T-helper 22 cell (primary cell): ENCODE measurements around the gene CSNK1A1.
"Not testable (repeated sequence)": the region's sequence is repeated elsewhere in the genome, so short reads cannot be mapped to it uniquely, and the experiment has no call there.

ENCODE experiments used
- DNase-seq: peaks from one replicate; pipeline ENCODE4 v3.0.0-alpha.2; 2020; ENCODE audit warnings: low read depth

Gene CSNK1A1

GRCh38 chr5:149572576-149573231, 21.5 kb upstream of the CSNK1A1 start:
- DNase-seq, result no peak

- DNase-seq, result no peak
These were observed 20.9 kb upstream of the CSNK1A1 start for GRCh38 chr5:149572170-149572569.

- no peak for DNase-seq
These were observed 16.0 kb upstream of the CSNK1A1 start for GRCh38 chr5:149567226-149567625.

- not testable (repeated sequence) for DNase-seq
These were observed 13.4 kb upstream of the CSNK1A1 start for GRCh38 chr5:149564542-149565140.

- DNase-seq, result no peak
These were observed 12.2 kb upstream of the CSNK1A1 start for GRCh38 chr5:149563466-149563865.

- DNase-seq, result no peak
These were observed 10.6 kb upstream of the CSNK1A1 start for GRCh38 chr5:149561848-149562247.

- no peak for DNase-seq
These were observed 8.5 kb upstream of the CSNK1A1 start for GRCh38 chr5:149559706-149560105.

GRCh38 chr5:149552553-149553160, 1.4 kb upstream of the CSNK1A1 start:
- DNase-seq, result no peak

- no peak for DNase-seq
These were observed 827 bp upstream of the CSNK1A1 start for GRCh38 chr5:149552038-149552494.

- DNase-seq, result no peak
These were observed 529 bp downstream of the CSNK1A1 start for GRCh38 chr5:149550594-149551226.

- DNase-seq, result no peak
These were observed 1.0 kb downstream of the CSNK1A1 start for GRCh38 chr5:149550268-149550583.

- peak; percentile 12 for DNase-seq
These were observed 1.6 kb downstream of the CSNK1A1 start for GRCh38 chr5:149549461-149550267.

- DNase-seq, result no peak
These were observed 4.3 kb downstream of the CSNK1A1 start for GRCh38 chr5:149546974-149547373.

- no peak for DNase-seq
These were observed 5.9 kb downstream of the CSNK1A1 start for GRCh38 chr5:149545327-149545726.

GRCh38 chr5:149544028-149544420, 7.2 kb downstream of the CSNK1A1 start:
- DNase-seq, result no peak

GRCh38 chr5:149543361-149544027, 7.7 kb downstream of the CSNK1A1 start:
- DNase-seq, result no peak

- no peak for DNase-seq
These were observed 9.3 kb downstream of the CSNK1A1 start for GRCh38 chr5:149541893-149542292.

GRCh38 chr5:149540089-149540488, 11.2 kb downstream of the CSNK1A1 start:
- DNase-seq, result no peak

GRCh38 chr5:149537374-149537975, 13.8 kb downstream of the CSNK1A1 start:
- DNase-seq, result no peak

- not testable (repeated sequence) for DNase-seq
These were observed 15.5 kb downstream of the CSNK1A1 start for GRCh38 chr5:149535787-149536186.

GRCh38 chr5:149532413-149532812, 18.8 kb downstream of the CSNK1A1 start:
- DNase-seq, result no peak
